ENCODE measurements around the gene ILK.
A peak's percentile ranks its signal among the peaks of the same experiment; 100 is the strongest.

The ILK gene

DNA sequence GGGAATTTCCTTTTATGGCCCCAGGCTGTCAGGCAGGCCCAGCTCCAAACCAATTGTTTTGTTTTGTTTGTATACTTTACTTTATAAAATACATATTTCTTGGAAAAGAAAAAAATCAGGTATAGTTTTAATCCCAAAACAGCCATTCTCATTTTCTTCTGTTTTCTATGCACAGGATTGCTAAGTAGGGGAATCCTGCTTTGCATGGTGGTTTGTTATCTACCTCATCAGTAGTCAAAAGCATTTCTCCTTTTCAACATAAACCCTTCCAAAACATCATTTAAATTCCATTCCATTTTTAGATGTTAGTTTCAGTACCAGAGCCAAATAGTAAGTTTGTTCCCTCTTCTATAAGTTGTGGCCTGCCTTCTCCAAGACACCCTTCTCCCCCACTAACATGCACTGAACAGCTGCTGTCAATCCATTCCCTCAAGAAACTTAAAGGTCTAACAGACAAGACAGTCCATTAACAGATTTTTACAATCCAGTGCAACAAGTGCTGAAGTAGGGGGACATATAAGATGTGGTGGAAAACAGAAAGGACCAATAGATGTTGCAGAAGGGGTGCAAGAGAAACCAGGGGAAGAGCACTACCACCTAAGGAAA is 3.7 kb downstream of the ILK start:
- no peak for DNase-seq

DNA sequence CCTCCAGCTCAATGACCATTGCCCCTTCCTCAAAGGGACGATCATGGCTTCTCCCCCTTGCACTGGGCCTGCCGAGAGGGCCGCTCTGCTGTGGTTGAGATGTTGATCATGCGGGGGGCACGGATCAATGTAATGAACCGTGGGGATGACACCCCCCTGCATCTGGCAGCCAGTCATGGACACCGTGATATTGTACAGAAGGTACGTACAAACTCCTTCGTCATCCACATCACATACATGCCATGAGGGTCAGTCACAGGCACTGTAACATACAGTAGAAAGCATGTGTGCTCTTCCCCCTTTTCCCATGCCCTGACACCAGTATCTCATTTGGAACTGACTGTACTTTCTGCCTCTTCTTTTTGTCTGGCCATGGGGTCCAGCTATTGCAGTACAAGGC is 4.4 kb downstream of the ILK start:
- DNase-seq, result no peak

DNA sequence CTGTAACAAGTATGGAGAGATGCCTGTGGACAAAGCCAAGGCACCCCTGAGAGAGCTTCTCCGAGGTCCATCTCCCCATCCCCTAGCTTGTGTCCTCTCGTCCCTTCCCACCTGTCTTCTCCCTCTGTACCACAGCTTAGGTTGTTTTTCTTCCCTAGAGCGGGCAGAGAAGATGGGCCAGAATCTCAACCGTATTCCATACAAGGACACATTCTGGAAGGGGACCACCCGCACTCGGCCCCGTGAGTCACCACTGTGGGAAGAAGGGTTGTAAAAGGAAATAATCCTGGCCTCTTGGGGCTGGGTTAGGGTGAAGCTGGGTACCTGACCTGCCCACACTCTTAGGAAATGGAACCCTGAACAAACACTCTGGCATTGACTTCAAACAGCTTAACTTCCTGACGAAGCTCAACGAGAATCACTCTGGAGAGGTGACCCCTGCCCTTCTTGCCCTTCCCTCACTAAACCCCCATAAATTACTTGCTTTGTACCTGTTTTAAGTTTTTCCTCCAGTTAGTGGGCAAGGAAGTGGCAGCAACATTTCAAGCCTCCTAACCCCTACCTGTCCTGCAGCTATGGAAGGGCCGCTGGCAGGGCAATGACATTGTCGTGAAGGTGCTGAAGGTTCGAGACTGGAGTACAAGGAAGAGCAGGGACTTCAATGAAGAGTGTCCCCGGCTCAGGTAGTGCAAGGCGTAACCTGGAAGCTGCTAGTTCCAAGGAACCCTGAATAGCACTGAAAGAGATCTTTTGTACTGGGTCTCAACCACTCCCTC is 5.3 kb downstream of the ILK start:
- no peak for DNase-seq

DNA sequence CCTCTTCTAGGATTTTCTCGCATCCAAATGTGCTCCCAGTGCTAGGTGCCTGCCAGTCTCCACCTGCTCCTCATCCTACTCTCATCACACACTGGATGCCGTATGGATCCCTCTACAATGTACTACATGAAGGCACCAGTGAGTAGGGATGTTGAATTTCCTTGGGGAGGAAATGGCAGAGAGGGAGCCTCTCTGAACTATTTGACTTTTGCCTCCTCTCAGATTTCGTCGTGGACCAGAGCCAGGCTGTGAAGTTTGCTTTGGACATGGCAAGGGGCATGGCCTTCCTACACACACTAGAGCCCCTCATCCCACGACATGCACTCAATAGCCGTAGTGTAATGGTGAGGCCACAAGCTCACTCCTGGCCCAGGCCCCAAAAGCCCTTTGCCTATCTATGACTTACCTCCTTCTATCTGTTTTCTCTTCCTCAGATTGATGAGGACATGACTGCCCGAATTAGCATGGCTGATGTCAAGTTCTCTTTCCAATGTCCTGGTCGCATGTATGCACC is 6.0 kb downstream of the ILK start:
- DNase-seq, result no peak

DNA sequence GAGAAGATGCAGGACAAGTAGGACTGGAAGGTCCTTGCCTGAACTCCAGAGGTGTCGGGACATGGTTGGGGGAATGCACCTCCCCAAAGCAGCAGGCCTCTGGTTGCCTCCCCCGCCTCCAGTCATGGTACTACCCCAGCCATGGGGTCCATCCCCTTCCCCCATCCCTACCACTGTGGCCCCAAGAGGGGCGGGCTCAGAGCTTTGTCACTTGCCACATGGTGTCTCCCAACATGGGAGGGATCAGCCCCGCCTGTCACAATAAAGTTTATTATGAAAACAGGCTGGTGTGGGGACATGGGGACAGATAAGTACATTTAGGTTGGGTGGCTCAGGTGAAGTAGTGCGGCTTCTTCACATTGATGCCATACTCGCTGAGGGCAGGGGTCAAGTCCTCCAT is 7.0 kb downstream of the ILK start:
- DNase-seq, result no peak

DNA sequence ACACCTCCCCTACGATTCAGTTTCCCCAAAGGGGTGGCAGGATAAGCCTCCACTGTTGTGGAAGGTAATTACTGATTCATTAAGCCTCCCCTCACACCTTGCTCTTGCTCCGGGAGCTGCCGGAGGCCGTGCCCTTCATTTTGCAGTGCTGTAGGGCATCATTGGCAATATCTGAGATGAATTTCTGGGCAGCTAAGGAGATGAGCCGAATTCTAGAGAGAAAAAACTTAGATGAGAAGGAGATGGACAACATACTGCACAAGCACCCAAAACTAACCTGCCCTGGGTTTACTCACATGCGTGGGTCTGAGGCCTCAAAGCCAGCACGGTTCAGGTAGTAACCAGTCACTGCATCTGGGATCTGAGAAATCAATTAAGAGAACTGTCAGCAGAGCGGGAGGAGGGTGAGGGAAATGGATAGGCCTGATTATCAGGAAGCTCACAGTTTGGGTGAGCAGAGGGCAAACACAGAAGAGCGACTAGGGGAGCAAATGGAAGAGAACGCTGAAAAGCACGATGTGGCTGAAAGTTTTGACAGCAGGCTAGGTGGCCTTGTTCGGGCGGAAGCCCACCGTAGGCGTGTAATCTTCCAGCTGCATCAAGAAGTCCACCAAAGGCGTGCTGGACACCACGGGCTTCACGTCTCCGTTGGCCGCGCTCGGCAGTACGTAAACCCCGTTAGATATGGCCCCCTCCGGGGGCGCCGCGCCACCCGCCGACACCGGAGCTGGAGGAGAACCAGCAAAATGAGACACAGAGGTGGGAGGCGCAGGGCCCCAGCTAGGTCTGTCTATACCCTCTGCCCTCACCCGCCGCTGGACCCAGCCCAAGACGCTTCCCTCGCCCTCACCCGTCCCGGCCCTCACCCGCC is 7.8 kb downstream of the ILK start:
- DNase-seq, result no peak

DNA sequence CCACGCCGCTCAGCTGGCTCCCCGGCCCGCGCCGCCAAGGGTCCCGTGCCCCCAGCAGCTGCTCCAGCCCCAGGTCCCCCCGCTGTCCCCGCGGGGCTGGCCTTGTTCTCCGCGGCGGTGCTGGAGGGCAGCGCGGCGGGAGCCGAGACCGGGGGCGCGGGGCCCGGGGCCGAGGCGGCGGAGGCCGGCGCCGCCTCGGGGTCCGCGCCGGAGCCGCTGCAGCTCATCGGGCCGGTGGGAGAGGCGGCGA is 8.3 kb downstream of the ILK start:
- no peak for DNase-seq

DNA sequence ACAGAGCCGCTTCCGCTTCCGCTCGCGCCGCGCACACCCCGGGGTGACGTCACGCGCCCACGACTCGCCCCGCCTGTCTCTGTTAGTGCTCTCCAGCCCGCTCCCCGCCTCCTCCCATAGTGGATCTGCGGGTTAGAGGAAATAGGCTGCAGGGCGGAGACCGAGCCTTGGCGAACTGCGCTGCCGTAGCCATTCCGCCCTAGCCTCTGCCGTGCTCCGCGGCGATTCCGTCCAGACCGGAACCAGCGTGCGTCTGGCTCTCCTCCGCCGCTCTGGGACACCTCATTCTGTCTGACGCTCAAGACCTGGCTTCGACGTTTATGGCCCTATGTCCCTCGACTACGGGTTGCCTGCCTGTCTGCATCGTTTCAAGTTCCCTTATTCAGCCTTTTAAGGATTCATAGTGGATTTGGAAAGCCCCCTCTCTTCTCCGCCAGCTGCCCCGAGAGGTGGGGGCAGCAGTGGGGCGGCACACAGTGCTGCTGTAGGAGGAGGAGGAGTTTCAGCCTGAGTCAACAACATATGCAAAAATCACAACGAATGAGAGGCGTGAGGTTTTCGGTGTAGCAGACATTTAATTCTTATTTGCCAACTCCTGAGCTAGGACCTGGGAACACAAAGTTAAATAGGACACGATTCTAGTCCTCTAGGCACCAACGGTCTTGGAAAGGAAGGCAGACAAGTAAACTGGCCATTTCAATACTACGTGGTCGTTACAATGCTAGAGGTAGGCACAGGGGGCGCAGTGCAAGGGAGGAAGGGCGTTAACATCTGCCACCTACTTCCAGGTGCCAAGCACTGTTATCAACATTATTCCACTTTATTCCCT is 8.9 kb downstream of the ILK start, which contains the start of gene TAF10:
Gene TAF10 (minus strand): TSS at position 4 of the 829 bp plus-strand sequence. CDS start 27 bp downstream, outside the sequence.
- DNase-seq, result peak; percentile 93

DNA sequence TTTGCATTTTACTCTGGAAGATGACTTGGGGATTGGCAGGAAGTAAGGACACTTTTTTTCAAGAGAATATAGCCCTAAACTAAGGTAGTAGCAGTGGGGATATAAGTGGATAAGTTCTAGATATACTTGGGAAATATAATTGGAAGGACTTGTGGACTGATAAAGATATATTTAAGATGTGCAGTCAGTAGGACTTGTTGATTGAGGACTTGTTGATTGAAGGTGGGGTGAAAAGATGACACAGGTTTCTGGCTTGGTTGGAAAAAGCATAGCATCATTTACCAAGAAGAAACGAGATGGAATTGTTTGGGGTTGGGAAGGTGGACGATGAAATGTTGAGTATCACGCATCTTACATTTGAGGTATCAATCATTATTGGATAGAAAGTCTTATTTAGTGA is 9.9 kb downstream of the ILK start:
- DNase-seq, result no peak

DNA sequence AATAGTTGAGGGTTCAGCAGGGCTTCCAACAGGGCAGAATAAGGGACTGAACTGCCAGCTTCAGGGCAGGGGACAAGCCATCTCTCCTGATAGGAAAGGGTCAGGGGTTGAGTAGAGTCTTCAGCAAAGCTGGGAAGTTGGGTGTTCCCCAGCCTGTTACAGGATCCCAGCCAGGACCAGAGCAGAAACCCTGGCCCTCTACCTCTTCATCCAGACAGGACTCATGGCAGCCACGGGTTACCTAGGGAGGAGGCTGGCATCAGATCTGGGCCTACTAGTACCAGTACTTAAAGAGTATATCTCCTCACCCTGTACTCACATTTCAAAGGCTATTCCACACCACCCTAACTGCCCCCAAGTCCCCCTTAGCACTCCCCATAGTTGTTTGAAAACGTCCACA is 10.9 kb downstream of the ILK start:
- no peak for DNase-seq

DNA sequence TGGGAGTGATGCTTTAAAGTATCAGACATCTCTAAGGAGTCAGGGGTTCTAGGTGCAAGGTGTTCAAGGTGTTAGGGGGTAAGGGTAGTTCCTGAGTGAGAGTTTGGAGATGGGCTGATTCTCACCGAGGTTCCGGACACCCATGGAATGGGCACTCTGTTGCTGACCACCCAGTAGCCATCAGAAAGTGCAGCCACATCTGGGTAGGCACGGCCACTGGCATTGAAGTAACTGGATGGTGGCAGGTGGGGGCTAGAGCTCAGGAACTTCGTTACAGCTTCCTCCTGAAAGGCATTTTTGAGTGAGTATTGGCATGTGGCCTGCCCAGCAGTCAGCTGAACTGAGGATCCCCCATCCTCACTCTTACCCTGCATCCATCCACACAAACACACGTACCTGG is 11.5 kb downstream of the ILK start:
- DNase-seq, result no peak

DNA sequence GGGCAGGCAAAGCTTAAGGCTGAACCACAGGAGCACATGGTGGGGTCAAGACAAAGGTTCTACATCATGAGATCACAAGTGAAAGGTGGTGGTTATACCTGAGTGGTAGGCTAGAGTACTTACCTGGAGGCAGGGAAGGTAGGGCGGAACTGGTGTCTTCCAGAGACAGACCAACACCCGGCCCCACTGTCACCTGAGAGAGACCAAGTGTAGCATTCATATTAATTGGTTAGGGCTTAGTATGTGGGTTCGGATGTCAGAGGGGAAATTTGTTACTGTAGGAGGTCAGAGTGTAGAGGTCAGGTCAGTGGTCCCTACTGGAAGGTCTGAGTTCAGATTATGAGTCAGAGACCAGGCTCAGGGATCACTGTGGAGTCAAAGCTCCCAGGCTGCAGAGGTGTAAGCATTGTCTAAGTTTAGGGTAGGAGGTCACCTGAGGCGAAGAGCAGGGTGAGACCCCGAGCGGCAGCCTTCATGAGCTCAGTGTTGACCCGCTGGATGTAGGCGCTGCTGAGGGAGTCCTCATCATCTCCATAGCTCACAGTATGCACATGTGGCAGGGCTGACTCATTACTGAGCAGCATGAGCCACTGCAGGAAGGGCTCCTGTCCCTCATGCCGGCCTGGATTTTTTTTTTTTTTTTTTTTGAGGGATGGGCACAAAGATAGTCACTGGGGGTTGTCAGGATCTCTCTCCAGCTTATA is 12.5 kb downstream of the ILK start:
- DNase-seq, result no peak

DNA sequence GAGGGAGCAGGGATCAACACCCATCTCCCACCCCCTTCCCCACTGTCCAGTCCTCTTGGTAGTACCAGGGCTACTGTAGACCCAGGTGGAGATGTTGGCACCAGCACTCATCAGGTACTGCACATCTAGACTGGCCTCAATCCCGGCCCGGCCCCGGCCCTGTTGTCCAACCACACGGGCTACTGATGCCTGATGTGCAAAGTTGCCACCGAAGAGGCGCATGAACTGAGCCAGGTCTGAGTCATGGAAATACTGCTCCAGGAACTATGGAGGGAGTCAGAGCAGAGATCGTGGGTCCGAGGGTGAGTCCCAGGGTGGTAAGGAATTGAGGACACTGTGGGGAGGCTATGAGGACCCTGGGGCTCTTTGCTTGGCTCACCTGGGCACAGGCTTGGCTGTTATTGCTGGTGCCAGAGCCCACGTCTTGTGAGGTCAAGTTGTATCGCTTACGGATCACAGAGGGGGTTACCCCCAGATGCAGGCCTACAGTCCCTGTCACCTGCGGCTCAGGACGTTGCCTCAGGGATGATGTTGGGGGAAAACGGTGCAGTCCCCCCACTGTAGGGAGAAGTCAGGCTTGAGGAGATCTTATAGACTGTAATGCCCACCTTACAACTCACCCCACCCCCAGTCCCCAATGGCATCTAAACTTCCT is 13.1 kb downstream of the ILK start:
- no peak for DNase-seq

DNA sequence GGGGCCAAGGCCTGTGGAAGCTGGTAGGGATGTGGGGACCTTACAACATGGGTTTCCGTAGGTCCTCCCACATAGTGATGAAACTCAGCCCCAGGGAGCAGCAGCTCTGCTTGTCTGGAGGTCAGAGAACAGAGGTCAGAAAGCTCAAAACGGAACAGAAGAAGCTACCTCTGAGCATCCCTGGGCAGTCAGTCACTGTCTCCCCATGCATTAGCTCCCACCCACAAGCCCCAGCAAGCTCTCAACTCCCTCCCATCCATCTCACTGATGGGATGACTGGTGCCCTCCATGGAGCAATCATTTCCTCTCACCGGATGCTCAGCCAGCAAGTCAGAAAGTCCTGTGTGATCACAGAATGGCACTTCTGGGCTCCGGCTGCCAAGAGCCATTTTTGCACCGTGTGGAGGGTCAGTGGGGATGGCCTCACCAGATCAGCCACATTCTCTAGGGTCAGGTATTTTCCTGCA is 13.8 kb downstream of the ILK start:
- no peak for DNase-seq

DNA sequence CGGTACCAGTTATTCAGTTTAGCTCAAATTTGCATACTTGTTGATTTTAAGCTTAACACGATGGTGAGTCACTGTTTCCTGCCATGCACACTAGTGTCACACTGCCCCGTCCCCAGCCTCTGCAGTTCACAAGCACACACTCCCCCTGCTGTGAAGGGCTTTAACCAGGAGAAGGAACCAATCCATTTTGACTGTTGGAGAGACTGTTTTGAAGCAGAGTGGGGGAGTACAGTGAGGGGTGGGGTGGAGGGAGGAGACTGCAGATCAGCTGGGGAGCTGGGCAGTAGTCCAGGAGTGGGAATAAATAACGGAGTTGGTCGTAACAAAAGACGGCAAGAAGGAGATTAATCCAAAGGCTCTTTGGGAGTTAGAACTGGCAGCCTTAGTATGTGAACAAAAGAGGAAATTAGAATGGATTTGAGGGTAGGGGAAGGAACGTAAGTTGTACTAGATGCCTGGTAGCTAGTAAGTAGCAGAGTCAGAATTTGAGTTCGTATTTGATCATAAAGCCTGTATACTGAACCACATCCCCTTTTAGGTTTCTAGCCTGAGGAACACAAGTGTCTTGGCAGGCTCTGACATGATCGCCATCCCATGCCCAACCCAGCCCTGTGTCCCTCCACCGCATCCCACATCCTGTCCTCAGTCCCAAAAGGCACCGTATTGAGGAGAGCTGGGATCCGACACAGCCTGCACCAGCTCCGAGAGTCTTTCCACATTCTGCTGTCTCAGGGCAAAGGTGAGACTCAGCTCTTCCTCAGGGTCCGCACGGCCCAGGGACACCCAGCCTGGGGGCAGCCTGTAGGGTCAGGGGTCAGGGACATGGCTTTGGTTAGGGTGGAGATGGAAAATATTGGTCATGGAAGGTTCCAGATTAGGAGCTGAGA is 14.8 kb downstream of the ILK start:
- peak; percentile 71 for DNase-seq

DNA sequence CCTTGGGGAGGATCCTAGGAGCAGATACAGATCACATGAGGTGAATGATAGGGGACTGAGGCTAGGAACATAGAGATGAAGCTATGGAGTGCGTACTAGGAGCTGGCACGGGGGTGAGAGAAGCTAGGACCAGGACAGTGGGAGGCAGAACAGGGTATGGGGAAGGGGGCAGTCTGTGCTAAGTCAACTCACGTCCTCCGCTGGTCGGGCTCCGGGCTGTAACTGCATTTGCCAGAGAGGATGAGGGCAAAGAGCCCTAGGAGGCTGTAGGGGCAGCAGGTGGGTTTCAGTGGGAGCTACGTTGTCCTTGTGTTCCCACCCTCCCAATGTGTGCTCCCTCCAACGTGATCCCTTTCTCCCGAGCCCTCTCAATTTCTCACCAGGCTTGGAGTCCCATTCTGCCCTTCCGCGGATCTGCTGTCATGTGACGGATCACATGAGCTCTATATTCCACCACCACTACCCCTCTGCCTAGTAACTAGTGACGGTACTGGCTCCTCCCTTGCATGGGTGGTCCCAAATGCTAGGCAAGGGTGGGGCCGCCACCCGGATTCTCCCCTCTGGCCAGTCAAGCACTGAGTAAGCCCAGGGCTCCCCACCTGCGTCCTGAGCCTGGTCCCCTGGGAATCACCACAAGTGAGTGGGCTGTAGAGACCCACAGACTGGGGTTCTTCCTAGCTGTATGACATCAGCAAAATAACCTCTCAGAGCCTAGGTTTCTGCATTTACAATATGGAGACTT is 15.6 kb downstream of the ILK start, which contains the start of gene TPP1:
Gene TPP1 (minus strand): TSS at position 419 of the 742 bp plus-strand sequence. CDS start 22 bp downstream, at position 397.
- peak; percentile 86 for DNase-seq

DNA sequence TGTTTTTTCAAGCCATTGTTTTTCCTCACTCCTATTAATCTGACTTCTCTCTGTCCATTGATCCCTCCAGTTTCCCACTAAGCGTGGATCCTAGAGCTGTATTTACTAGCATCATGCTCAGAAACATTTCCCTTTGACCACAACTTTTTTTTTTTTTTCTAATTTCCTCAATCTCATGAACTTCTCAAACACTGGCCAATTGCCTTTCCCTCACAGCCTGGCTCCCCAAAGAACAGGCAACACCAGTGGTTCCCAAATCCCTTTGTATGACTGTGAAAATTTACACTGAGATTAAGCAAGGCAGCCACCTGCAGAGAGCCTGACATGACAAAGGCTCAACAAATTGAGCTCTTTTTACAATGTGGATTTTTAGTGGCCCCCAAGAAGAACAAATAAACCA is 17.1 kb downstream of the ILK start:
- DNase-seq, result no peak

DNA sequence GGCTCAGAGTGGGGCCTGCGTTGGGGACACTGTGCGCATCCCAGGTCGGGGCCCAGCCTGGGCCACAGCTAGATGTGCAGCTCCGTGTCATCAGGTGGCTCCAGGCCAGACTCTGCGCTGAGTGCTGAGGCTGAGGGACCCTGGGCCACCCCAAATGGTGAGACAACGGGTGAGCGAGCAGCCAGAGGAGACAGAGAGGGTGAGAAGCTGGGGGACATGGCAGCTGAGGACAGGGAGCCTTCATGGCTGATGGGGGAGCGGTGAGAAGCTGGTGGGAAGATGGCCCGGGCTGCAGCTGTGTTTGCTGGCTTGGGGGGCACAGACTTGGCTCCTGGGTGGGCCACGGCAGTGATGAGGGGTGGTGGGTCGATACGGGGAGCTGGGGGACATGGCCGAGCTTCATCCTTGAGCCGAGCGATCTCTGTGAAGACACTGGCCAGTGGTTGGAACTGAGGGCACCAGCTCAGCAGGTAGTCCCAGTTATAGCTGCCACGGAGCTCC is 18.2 kb downstream of the ILK start:
- DNase-seq, result no peak

Data from stimulated activated CD4-positive, alpha-beta T cell treated with anti-CD3 and anti-CD28 coated beads, Interleukin-1b, Interleukin-23, amount 100 ng/mL, for 48 hours (primary cell).